GM19043 (cell line): ENCODE measurements around the gene CANT1.

Experiments used
- ATAC-seq: cut with Tn5 transposase; IDR thresholded peaks from one replicate; pipeline ENCODE4 v1.9.1; 2021; ENCODE audit warnings: low read depth; ENCODE audit not compliant: unreplicated experiment

CANT1 gene

DNA sequence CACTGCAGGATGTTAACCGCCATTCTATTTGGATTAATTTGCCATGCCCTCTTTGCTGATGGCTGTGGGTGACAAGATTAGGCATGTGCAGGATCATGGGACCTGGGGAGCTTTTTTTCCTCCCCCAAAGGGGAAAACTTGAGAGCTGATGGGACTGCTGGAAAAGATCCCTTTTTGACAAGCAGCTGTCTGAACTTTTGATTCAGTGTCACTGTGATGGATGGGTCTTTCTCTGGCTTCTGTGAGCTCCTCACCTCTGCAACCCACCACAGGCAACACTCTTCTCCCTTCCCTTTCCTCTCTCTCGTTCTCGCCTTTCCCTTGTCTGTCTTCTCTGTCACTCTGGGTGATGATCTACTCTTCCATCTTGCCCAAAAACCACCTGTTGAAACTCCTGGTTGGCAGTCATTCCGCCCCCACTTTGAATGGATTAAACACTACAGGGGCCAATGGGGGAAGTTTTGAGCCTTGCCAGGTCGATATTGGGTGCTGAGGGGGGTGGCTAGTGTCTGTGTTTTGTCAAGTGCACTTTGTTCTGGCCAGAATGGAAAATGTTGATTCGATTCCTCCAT, 3.1 kb upstream of the CANT1 start:
- no peak for ATAC-seq

DNA sequence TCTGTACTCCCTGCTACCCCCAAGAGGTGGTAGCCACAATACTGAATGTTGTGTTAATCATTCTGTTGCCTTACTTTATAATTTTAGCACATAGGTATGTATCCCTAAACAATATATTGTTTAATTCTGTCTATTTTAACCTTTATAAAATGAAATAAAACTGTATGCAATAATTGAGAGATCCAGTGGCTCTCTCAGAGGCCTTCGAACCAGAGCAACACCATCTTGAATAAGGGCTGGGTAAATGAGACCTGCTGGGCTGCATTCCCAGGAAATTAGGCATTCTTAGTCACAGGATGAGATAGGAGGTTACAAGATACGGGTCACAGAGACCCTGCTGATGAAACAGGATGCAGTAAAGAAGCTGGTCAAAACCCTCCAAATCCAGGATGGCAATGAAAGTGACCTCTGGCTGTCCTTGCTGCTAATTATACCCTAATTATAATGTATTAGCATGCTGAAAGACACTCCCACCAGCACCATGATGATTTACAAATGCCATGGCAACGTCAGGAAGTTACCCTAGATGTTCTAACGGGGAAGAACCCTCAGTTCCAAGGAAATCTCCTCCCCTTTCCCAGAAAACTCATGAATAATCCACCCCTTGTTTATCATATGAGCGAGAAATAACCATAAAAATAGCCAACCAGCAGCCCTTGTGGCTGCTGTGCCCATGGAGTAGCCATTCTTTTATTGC, 2.0 kb upstream of the CANT1 start:
- no peak for ATAC-seq

DNA sequence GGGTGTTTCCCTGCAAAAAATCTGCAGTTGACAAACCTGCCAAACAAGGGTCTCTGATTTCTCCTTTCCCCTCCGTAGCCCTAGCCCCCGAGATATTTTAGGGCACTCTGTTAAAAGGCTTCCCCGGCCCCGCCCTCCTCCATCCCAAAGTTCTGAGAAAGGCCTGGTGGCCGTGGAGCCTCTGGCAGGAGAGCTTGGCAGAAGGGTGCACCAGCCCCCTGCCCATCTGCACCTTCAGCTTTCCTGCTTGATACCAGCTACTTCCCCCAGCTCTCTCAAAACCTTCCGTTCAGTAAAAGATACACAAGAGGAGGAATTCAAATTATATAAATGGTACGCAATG, 711 bp upstream of the CANT1 start:
- ATAC-seq = no peak

DNA sequence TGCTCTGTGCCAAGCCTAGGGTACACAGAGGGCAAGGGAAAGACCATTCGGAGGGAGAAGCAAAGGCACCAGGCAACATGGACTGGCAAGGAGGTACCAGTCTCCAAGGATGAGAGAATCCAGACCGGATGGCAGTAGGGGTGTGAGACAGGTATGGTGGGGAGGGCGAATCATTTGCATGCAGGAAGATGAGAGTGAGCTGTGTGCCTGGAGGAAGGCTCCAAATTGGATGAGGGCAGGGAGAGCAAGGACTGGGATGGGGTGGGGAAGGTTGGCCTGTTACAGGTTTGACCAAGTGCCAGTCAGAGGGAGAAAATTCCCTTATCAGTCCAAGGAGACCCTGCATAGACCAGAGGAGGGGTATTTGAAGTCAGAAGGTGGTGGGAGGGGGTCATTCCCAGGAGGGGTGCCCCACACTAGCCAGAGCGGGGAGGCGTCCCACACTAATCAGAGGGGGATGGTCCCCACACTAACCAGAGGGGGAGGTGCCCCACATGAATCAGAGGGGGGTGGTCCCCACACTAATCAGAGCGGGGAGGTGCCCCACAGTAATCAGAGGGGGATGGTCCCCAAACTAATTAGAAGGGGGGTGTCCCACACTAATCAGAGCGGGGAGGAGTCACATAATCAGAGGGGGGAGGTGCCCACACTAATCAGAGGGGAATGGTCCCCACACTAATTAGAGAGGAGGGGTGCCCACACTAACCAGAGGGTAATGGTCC, 737 bp downstream of the CANT1 start:
- no peak for ATAC-seq

DNA sequence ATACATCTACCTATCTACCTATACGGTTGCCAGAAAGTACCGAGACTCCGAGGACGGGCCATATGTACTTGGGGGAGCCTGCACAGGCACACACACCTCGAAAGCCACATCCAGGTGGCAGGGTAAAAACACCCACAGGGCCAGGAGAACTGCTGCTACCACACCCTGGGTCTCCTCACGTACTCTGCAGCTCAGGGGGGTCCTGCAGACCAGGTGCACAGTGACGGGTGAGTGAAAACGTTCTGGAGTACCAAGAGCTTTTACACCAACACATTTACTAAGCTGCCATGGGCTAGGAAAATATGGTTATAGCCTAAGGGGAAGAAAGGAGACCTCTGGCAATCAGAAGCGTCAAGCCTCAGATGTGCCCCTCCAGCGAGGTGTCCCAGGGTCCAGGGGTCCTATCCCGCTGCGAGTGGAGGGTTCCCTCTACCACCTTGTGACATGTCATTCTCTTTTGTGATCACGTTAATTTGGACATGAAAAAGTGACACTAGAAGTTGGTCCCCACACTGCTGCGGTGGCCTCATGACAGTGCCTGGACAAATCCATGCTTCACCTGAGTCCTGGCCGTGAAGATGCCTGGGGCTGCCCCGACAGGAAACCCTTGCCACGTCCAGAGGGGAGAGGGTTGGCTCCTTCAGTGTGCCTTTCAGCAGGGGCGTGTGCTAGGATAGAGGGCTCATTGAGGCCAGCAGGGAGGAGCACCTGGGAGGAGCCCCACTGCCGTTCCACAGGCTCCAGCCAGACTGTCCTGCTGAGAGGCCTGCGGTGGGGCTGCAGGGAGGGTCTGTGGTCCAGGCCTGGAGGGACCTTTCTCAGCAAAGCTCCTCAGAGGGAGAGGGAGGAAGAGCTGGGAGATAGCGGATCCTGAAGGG, 1.8 kb downstream of the CANT1 start:
- no peak for ATAC-seq

DNA sequence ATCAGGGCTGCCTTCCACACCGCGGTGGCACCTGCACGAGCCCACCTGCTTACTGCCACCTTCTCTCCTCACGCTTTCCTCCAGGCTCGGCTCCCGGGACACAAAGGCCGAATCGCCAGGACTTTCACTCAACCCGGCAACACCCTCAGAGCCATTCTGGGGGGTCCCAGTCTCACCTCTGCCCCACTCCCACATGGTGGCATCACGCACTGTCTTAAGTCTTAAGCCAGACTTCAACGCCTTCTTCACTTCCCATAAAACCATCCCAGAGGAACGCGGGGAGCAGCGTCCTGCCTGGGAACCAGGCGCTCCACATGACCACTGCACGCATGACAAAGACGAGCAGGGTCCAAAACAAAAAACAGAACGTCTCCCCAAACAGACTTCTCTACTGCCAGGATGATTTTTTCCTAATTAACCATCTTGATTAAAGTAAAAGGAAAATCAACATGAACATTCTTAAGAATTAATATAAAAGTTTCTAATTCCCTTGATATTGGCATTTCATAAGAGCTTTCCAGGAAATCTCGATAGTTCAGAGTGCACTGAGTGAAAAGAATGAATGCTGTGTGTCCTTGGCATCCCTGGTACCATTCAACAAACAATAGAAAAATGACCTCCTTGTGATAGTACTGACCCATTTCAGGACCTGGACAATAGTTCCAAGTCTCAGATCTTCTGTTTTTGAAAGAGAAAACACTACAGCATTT, 2.6 kb downstream of the CANT1 start:
- ATAC-seq = no peak

DNA sequence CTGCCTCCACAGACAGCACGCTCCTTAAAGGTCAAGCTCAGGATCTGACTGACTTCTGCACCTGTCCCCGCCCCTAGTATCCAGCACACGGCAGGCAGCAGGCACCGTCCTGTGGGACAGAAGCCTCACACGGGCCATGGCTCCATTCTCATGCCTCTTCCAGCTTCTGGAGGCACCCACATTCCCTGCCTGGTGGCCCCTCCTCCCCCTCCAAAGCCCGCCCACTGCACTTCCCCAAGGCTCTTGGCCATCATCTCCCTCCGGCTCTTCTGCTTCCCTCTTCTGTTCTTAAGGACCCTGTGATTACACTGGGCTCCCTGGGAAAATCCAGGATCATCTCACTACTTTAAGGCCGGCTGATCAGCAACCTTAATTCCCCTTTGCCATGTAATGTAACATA, 3.5 kb downstream of the CANT1 start:
- no peak for ATAC-seq

DNA sequence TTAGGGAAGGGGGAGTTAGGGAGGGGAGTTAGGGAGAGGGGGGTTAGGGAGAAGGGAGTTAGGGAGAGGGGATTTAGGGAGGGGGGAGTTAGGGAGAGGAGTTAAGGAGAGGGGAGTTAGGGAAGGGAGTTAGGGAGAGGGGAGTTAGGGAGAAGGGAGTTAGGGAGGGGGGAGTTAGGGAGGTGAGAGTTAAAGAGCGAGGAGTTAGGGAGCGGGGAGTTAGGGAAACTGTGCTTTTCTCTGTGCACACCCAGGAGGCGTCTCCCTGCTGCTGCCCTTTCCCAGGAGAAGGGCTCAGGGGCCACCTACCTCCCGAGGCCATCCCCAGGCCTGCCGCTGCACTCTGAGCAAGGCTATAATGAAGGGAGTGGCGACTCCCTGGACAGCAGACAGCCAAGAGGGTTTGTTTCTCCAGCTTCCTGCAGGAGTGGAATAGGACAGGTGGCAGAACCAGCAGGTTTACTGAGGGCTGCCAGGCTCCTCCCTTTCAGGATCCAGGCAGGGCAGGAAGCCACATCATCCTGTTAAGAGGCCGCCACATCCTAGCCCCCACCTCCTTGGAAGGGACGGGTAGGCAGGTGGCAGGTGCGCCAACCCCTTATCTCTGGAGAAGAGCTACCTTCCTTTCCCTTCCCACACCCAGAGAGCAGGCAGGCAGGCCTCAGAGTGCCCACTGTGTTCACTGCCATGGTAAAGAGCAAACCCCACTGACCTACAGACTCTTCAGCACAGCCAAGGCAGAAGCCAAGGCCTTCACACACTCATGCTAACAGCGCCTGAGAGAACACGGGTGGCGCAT, 4.3 kb downstream of the CANT1 start:
- ATAC-seq = no peak

DNA sequence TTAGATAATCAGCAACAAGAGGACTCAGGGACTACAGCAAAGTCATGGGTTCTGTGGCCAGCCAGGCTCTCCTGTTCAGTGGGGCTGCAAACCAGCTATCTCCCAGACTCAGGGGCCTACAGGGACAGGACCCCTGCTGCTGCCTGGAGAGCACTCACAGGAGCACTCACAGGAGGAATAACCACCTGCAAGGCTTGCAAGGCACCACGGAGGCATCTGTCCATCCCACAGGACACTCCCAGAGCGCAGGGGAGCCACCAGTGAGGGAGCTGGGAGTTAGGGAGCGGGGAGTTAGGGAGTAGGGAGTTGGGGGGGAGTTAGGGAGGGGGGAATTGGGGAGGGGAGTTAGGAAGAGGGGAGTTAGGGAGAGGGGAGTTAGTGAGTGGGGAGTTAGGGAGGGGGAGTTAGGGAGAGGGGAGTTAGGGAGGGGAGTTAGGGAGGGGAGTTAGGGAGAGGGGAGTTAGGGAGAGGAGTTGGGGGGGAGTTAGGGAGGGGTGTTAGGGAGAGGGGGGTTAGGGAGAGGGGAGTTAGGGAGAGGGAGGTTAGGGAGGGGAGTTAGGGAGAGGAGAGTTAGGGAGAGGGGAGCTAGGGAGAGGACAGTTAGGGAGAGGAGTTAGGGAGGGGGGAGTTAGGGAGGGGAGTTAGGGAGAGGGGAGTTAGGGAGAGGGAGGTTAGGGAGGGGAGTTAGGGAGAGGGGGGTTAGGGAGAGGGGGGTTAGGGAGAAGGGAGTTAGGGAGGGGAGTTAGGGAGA, 5.7 kb downstream of the CANT1 start:
- ATAC-seq = no peak

DNA sequence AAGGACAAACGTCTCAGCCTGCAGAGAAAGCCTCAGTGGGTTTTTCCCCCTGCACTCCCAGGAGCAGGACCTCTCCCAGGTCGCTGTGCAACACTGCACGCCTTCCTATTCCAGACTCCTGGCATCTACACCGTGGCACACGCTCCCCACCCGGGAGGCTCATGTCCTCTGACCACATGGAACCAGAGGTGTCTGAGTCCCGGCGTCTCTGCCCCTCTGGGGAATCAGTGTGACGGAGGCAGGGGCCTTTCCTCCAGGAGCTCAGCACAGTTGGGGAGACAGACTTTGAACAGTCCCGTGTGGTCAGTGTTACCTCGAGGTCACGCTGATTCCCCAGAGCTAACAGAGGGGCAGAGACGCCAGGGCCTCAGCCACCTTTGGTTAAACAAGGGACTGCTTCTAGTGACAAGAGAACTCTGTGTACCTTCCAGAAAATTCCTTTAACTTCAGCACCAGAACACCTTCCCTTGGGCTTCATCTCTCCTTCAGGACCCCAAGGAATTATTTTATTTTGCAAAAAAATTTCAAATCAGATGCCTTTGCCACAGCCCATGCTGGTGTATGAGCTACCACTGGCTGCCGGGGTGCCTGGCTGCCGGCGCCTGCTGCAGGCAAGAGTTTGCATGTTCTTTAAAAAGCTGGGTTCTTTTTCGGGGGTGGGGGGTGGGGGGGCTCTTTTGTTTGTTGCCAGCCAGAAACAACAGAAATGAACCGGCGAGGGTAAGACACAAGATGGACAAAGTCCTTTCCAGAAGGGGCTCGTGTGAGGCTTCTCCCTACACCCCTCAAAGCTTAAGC, 6.6 kb downstream of the CANT1 start:
- ATAC-seq = no peak

DNA sequence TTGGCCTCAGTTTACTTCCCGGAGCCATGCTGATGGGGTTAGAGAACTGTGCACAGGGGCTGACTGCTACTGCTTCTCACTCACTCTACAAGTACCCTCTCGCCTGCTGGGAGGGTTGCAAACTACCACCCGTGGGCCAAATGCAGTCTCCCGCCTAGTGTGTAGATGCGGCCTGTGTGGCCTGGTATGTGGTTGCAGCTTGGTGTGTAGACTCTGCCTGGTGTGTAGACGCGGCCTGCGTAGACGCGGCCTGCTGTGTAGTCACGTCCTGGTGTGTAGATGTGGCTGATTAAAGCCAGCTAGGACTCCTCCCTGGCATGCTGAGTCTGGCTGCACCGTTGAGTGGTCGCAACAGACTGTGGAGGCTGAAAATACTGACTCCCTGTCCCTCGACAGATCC, 7.3 kb downstream of the CANT1 start:
- no peak for ATAC-seq

DNA sequence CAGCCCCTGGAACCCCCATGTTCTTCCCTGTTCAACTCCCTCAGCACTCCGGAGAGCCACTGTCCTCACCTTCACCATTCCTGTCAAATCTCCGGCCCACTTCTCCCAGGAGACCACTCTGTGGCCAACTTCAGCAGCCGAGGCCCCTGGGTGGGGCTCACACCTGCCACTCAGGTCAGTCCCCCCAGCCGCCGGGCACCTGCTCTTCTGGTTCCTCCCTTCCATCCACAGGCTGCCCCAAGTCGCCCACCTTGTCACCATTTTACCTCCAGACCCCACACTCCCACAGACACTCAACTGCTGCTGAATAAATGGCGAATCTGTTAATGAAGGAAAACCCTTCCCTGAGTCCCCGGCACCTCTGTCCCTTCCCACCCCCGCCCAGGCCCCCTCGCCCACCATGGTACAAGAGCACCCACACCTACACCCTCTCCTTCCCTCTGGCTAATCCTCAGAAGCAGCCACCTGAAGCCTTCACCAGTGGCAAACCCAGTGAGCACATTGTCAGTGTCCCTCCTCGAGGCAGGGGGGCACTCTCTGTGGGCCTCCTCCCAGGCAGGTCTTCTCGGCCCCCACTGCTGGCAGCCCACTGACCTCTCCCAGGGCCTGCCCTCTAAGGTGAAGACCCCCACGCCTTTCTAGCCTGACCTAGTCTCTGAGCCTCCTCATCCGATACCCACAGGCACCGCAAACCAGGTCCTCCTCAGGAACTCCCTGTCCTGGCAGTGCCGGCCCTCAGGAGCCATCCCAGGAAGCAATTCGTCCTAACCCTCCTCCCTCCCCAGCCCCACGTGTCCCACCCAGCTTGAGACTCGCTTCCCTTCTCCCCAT, 8.2 kb downstream of the CANT1 start:
- ATAC-seq = no peak

DNA sequence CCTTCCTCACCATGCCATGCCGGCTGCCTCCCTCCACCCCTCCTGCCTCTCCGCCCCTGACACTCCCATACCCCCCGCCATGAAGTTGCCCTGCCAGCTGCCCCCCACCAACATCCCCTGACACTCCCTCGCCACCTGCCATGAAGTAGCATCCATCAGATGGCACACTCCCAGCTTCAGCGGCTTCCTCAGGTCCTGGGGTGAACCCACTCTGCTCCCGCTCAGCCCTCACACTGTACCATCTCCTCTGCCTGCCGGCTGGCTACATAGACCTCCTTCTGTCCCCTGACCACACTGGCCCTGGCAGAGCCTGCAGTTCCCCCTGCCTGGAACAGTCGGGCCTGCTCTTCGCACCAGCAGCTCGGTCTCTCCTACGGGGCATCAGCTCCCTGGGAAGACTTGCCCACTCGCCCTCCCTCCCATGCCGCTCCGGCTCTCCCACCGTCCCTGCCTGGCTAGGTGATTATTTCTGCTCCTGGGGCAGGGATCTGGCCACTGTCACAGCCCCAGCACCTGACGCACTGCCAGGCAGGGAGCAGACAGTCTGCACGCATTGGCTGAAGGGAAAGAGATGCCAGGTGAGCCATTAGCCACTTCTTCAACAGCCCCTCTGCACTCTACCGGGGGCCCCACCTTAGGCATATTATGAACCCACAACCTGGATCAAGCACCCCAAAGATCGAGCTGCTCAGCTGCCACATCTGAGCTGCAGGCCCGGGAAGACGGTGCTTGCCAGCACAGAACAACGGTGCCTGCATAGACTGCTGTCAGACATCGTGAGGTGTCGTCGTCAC, 9.0 kb downstream of the CANT1 start:
- no peak for ATAC-seq

DNA sequence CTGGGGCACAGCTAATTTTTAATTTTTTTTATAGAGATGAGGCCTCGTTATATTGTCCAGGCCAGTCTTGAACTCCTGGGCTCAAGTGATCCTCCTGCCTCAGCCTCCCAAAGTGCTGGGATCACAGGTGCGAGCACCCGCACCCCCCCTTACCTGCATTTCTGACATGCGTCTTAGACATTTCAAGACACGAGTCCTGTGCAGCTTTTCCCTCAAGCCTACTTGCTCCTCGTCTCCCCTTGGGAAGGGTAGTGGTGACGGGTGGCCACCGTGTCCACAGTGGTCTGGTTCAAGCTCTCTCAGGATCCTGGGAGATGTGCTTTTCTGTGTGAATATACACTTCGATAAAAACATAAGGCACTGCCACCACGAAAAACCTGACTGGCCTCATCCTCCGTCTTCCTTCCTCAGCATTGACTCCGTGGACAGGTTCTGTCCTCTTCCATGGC, 9.6 kb downstream of the CANT1 start:
- no peak for ATAC-seq

DNA sequence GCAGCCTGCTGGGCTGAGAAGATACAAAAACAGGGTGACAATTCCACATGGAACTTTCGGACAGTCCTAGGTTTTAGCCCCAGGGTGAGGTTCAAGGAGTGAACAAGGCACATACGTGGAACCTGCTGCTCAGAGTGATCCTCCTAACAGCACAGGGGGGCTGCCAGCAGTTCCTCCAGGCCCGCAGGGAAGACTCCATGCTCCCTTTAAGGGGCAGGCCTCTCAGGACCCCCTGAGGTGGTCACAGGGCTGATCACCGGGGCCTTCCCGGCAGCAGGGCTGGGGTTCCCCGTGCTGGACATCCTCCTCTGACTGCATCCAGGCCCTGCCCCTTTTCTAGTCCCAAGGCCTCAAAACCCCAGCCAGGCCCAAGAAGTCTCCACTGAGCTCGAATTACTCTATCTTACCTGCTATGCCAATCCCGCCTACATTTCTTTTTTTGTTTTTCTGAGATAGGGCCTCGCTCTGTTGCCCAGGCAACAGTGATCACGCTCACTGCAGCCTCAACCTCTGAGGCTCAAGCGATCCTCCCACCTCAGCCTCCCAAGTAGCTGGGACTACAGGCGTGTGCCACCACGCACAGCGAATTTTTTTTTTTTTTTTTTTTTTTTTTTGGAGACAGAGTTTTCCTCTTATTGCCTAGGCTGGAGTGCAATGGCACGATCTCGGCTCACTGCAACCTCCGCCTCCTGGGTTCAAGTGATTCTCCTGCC, 10.4 kb downstream of the CANT1 start:
- ATAC-seq = no peak
